Measurements from ENCODE around the gene CMA1. TPM values are rescaled to one million over a fixed set of nuclear protein-coding genes. Genes with fewer than 3 reads are reported as not detected.

The CMA1 gene, protein sequence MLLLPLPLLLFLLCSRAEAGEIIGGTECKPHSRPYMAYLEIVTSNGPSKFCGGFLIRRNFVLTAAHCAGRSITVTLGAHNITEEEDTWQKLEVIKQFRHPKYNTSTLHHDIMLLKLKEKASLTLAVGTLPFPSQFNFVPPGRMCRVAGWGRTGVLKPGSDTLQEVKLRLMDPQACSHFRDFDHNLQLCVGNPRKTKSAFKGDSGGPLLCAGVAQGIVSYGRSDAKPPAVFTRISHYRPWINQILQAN
- total RNA-seq, result not detected

DNA sequence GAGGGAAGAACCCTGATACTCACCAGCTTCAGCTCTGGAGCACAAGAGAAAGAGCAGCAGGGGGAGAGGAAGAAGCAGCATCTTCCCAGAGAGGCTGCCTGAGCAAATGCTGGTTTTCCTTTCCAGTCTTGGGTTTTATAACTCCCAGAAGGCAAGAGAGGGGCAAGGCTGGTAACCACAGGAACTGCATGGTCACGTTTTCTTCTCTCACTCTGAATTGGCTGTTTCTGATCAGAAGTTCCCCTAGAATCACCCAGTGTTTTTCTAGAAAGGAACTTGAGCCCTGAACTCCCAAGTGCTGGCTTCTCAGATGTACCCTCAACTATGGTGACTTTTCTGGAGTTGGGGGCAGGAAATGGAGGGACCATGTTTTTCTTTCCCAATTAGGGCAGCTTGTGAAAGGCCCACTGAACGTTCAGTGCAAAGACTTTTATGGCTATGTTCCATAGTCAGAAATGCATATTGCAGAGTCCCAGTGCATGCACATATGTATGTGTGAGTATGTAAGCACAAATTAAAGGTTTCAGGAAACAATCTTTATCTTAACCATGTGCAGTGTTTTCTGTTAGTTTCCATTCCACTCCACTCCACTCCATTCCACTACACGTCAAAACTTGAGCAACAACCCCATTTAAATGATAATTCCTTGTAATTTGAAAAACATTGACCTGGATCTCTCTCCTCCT, at the start of gene CMA1:
TSS of gene CMA1 (minus strand) at position 111 of the 686 bp plus-strand sequence. CDS start at position 81, 30 bp downstream.

Other genes with a start within 250 kb of the CMA1 start
- gene TGM1, start 245.1 kb downstream of the CMA1 start, total RNA-seq, result 0.29 TPM
- gene RABGGTA, start 236.7 kb downstream of the CMA1 start, total RNA-seq, result 18.9 TPM
- 29.6 TPM for gene DHRS1, start 208.5 kb downstream of the CMA1 start, total RNA-seq
- gene NOP9, start 208.4 kb downstream of the CMA1 start, total RNA-seq, result 18.5 TPM
- 13.8 TPM for gene CIDEB, start 200.3 kb downstream of the CMA1 start, total RNA-seq
- gene LTB4R2, start 198.1 kb downstream of the CMA1 start, total RNA-seq, result 9.1 TPM
- gene LTB4R, start 196.8 kb downstream of the CMA1 start, total RNA-seq, result 6.7 TPM
- gene ADCY4, start 173.2 kb downstream of the CMA1 start, total RNA-seq, result 29.7 TPM
- 4.3 TPM for gene RIPK3, start 168.3 kb downstream of the CMA1 start, total RNA-seq
- 53.0 TPM for gene NFATC4, start 140.1 kb downstream of the CMA1 start, total RNA-seq
- gene NYNRIN, start 109.3 kb downstream of the CMA1 start, total RNA-seq, result 37.2 TPM
- 2.6 TPM for gene CBLN3, start 78.6 kb downstream of the CMA1 start, total RNA-seq
- 47.3 TPM for gene KHNYN, start 78.3 kb downstream of the CMA1 start, total RNA-seq
- gene SDR39U1, start 65.5 kb downstream of the CMA1 start, total RNA-seq, result 28.1 TPM
- 27.3 TPM for gene CTSG, start 68.0 kb upstream of the CMA1 start, total RNA-seq
- not detected for gene GZMH, start 101.4 kb upstream of the CMA1 start, total RNA-seq
- gene GZMB, start 125.9 kb upstream of the CMA1 start, total RNA-seq, result 1.4 TPM

All from metanephros (tissue), 1 donor.